ENCODE data around the gene TGM5. TPM values are rescaled to one million over a fixed set of nuclear protein-coding genes. Genes with fewer than 3 reads are reported as not detected.

Gene TGM5
- total and polyA plus RNA-seq, 2 experiments from 2014 or later: not detected

DNA sequence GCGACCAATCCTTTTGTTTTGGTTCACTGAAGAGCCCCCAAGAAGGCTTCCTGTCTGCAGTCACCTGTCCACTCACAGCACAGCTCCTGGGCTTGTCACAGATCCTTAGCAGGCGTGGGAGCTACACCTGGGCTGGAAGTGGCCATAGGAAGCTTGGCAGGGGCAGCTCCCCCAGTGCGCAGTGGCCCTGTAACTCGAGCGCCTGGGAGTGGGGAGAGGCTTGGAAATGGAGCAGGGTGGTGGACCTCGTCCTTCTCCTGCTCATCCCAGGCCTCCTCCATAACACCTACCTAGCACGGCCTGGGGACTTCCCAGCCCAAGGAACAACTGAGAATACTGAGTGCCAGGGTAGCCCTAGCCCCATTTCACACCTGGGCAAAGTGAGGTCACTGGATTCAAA, 19.3 kb upstream of the TGM5 start:
- Histone ChIP-seq H4K20me1 (ENCODE audit: insufficient read depth, poor library complexity, severe bottlenecking) (no peaks in the 10 kb centered on the region), H3K4me3 (no peak overlapping the region), H3K79me2 (no peaks in the 10 kb centered on the region), H3K4me2 (no peak overlapping the region), H3K9me2 (replicated peaks; ENCODE audit: insufficient read depth) (no peaks in the 10 kb centered on the region), H3K27me3 (peaks cover 9% of the 10 kb centered on the region), H3K36me3 (replicated peaks; ENCODE audit: insufficient read depth, low read depth) (no peaks in the 10 kb centered on the region), H2AFZ (no peak overlapping the region), H3K27ac (no peak overlapping the region), H3K9me3 (ENCODE audit: low read depth) (no peaks in the 10 kb centered on the region), H3K4me1 (ENCODE audit: insufficient read depth) (no peaks in the 10 kb centered on the region)
- no peak for TF ChIP-seq EZH2 (IDR thresholded peaks at IDR 0.05; ENCODE audit: borderline replicate concordance)
- TF ChIP-seq EZH2phosphoT487 (IDR thresholded peaks at IDR 0.05; ENCODE audit: low read depth, severe bottlenecking, unreplicated experiment): no peak
- TF ChIP-seq, protein P1, sequence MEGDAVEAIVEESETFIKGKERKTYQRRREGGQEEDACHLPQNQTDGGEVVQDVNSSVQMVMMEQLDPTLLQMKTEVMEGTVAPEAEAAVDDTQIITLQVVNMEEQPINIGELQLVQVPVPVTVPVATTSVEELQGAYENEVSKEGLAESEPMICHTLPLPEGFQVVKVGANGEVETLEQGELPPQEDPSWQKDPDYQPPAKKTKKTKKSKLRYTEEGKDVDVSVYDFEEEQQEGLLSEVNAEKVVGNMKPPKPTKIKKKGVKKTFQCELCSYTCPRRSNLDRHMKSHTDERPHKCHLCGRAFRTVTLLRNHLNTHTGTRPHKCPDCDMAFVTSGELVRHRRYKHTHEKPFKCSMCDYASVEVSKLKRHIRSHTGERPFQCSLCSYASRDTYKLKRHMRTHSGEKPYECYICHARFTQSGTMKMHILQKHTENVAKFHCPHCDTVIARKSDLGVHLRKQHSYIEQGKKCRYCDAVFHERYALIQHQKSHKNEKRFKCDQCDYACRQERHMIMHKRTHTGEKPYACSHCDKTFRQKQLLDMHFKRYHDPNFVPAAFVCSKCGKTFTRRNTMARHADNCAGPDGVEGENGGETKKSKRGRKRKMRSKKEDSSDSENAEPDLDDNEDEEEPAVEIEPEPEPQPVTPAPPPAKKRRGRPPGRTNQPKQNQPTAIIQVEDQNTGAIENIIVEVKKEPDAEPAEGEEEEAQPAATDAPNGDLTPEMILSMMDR (IDR thresholded peaks at IDR 0.05; ENCODE audit: poor library complexity): no peak
- no peak for DNase-seq (ENCODE audit: low spot score)
- 71% methylated on average over 7 of the region's 7 CpGs for WGBS (ENCODE audit: low lambda C conversion rate, missing lambda C conversion rate)

DNA sequence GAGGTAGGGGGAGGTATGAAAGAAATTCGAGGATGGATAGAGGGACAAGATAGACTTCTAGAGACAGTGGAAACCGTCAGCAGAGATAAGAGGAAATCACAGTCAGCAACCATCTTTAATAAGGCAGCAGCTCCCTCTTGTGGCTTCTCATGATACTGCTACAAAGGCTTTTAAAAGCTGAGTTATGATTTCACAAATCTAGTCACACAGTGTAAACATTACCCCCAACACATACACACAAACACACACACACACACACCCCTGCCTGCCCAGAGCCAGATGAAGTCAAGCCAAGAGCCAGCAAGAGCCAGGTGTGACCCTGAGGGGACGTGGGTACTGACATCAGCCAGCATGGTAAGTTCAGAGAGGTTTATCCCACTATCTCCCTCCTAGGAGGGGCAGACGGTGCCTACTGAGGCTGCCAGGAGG, 18.9 kb upstream of the TGM5 start:
- 3% methylated on average over 4 of the region's 4 CpGs for WGBS (ENCODE audit: low lambda C conversion rate, missing lambda C conversion rate)
- TF ChIP-seq EZH2phosphoT487 (IDR thresholded peaks at IDR 0.05; ENCODE audit: low read depth, severe bottlenecking, unreplicated experiment) (no peak), EZH2 (IDR thresholded peaks at IDR 0.05; ENCODE audit: borderline replicate concordance) (no peak)
- TF ChIP-seq, protein P1 (IDR thresholded peaks at IDR 0.05; ENCODE audit: poor library complexity): peak; percentile 91
- no peak overlapping the region for H3K4me3 ChIP-seq
- H3K9me2 ChIP-seq (replicated peaks; ENCODE audit: insufficient read depth): no peaks in the 10 kb centered on the region
- H3K27me3 ChIP-seq: peaks cover 9% of the 10 kb centered on the region
- H4K20me1 ChIP-seq (ENCODE audit: insufficient read depth, poor library complexity, severe bottlenecking): no peaks in the 10 kb centered on the region
- no peak overlapping the region for H3K27ac ChIP-seq
- no peak overlapping the region for H2AFZ ChIP-seq
- no peaks in the 10 kb centered on the region for H3K79me2 ChIP-seq
- no peaks in the 10 kb centered on the region for H3K36me3 ChIP-seq (replicated peaks; ENCODE audit: insufficient read depth, low read depth)
- no peak overlapping the region for H3K4me2 ChIP-seq
- H3K4me1 ChIP-seq (ENCODE audit: insufficient read depth): no peaks in the 10 kb centered on the region
- no peaks in the 10 kb centered on the region for H3K9me3 ChIP-seq (ENCODE audit: low read depth)
- DNase-seq (ENCODE audit: low spot score): peak; percentile 84

DNA sequence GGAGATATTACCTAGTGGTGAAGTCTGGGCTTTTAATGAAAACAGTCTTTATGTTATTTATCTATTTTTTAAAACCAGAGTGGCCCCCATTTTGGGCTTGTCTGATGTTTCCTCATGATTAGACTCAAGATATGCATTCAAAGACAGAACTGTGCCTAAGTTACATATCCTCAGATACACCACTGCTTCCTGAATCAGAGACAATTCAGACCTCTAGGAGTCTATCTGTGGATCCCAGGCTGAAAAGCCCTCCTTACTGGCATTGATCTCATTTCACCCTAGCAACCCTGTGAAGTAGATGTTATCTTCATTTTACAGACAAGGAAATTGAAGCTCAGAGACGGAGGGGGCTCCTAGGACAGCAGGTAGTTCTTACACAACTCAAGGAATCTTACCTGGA, 16.8 kb upstream of the TGM5 start:
- H3K9me3 ChIP-seq (ENCODE audit: low read depth): no peaks in the 10 kb centered on the region
- H3K4me3 ChIP-seq: no peak overlapping the region
- TF ChIP-seq EZH2 (IDR thresholded peaks at IDR 0.05; ENCODE audit: borderline replicate concordance) (no peak), EZH2phosphoT487 (IDR thresholded peaks at IDR 0.05; ENCODE audit: low read depth, severe bottlenecking, unreplicated experiment) (no peak)
- TF ChIP-seq, protein P1 (IDR thresholded peaks at IDR 0.05; ENCODE audit: poor library complexity): no peak
- no peaks in the 10 kb centered on the region for H4K20me1 ChIP-seq (ENCODE audit: insufficient read depth, poor library complexity, severe bottlenecking)
- no peaks in the 10 kb centered on the region for H3K4me1 ChIP-seq (ENCODE audit: insufficient read depth)
- no peak overlapping the region for H2AFZ ChIP-seq
- H3K9me2 ChIP-seq (replicated peaks; ENCODE audit: insufficient read depth): no peaks in the 10 kb centered on the region
- H3K27ac ChIP-seq: no peak overlapping the region
- no peaks in the 10 kb centered on the region for H3K79me2 ChIP-seq
- no peak overlapping the region for H3K4me2 ChIP-seq
- 44% methylated on average over 1 of the region's 1 CpG for WGBS (ENCODE audit: low lambda C conversion rate, missing lambda C conversion rate)
- no peak for DNase-seq (ENCODE audit: low spot score)
- peaks cover 9% of the 10 kb centered on the region for H3K27me3 ChIP-seq
- no peaks in the 10 kb centered on the region for H3K36me3 ChIP-seq (replicated peaks; ENCODE audit: insufficient read depth, low read depth)

Measured in hepatocyte (in vitro differentiated cells).